Tibial artery (tissue), 4 donors: ENCODE measurements around the gene INTS6L.

Experiments
- DNase-seq, 2 donors: peaks; one replicate each; pipeline ENCODE4 v3.0.0-alpha.2; 2019
- H3K27ac ChIP-seq, 2 donors: fragments of 200-600 bp; sonication (generic) in 1 of 2; 1 replicate in 1 of 2; 2 replicates in 1 of 2; pipeline ENCODE4 v1.5.1; 2018 to 2019; ENCODE audit warnings: mild to moderate bottlenecking in 1 of 2
- H3K27me3 ChIP-seq, 2 donors: fragments of 200-600 bp; sonication (generic) in 1 of 2; one replicate each; pipeline versions ENCODE4 v1.5.1 to v1.6.0; 2016 to 2019
- H3K36me3 ChIP-seq, 3 donors: fragments of 200-600 bp; sonication (generic) in 2 of 3; one replicate each; pipeline ENCODE4 v1.5.1; 2016 to 2019; ENCODE audit warnings: mild to moderate bottlenecking in 2 of 3
- H3K4me1 ChIP-seq, 4 donors: fragments of 200-600 bp; sonication (generic) in 2 of 4; 1 replicate in 3 of 4; 2 replicates in 1 of 4; pipeline ENCODE4 v1.5.1; 2016 to 2019
- H3K4me3 ChIP-seq, 2 donors: fragments of 200-600 bp; sonication (generic) in 1 of 2; 1 replicate in 1 of 2; 2 replicates in 1 of 2; pipeline ENCODE4 v1.5.1; 2018 to 2019; ENCODE audit warnings: mild to moderate bottlenecking in 2 of 2
- H3K9me3 ChIP-seq, 3 donors: fragments of 200-600 bp; sonication (generic) in 1 of 3; one replicate each; pipeline ENCODE4 v1.5.1; 2016 to 2019
- CTCF ChIP-seq, 2 experiments: fragments of 200-600 bp in 1 of 2; fragments of 450-650 bp in 1 of 2; IDR thresholded peaks; one replicate each; pipeline ENCODE4 v1.5.1; 2017 to 2019; ENCODE audit warnings: antibody characterized with exemption in 2 of 2, mild to moderate bottlenecking in 1 of 2, moderate library complexity in 1 of 2
- intact Hi-C: fragments of 100-400 bp; cut with DNase I; formaldehyde crosslinking; loops from one replicate; pipeline ENCODE4 v1.15.0; 2023; ENCODE audit warnings: low total_unique reads

The INTS6L gene

GRCh38 chrX:135625995-135626394 lies 105.5 kb downstream of the INTS6L start:
- intact Hi-C loops, result no loop called here
- no peak for DNase-seq
- H3K27me3 ChIP-seq, result no peaks in the 10 kb centered on the region
- no peak overlapping the region for H3K4me3 ChIP-seq
- H3K9me3 ChIP-seq, result no peaks in the 10 kb centered on the region
- TF ChIP-seq CTCF (IDR thresholded peaks at IDR 0.05), result no peak
- no peak overlapping the region for H3K27ac ChIP-seq
- no peaks in the 10 kb centered on the region for H3K4me1 ChIP-seq
- no peaks in the 10 kb centered on the region for H3K36me3 ChIP-seq

GRCh38 chrX:135629342-135629741 lies 108.9 kb downstream of the INTS6L start:
- Histone ChIP-seq H3K4me1 (no peaks in the 10 kb centered on the region), H3K4me3 (no peak overlapping the region), H3K27me3 (no peaks in the 10 kb centered on the region), H3K27ac (no peak overlapping the region), H3K36me3 (no peaks in the 10 kb centered on the region), H3K9me3 (no peaks in the 10 kb centered on the region)
- no peak for TF ChIP-seq CTCF (IDR thresholded peaks at IDR 0.05)
- no peak for DNase-seq
- intact Hi-C loops, result no loop called here
